Amniotic stem cell (primary cell): ENCODE measurements around the gene CRYBB1.
A peak's percentile ranks its signal among the peaks of the same experiment; 100 is the strongest.

ENCODE experiments used
- DNase-seq: peaks from one replicate; lab custom pipeline; 2025; lab: John Stamatoyannopoulos, UW

CRYBB1 gene

DNA sequence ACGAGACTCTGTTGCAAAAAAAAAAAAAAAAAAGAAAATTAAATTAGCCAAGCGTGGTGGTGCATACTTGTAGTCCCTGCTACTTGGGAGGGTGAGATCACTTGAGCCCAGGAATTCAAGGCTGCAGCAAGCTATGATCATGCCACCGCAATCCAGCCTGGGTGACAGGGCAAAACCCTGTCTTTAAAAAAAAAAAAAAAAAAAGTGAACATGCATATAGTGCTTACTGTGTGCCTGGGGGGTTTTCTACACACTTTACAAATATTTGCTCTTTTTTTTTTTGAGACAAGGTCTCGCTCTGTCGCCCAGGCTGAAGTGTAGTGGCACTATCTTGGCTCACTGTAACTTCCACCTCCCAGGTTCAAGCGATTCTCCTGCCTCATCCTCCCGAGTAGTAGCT lies 40.7 kb downstream of the CRYBB1 start:
- no peak for DNase-seq

DNA sequence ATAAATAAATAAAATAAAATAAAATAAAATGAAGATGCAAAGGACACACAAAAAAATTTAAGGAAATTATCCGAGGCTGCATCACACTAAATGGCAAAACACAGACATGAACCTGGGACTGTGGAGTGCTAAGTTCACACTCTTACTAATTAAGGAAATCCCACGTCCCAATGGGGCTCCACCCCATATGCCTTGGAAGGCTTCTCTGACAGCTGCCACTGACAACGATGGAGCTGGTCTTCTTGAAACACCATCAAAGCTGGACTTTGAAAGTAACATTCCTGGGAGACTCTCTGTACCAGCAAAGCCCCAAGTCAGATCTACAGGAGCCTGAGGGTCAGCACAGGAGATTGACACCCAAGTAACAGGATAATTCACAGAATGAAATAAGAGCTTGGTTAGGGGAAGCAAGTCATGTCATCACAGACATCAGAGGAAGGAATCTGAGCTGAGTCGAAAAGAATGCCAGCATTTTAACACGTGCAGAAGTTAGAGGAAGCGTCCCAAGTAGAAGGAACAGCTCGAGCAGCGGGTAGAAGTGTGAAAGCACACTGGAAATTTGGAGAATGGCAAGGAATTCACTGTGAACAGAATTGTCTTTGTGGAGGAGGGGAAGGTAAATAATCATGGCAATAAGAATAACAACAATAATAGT lies 41.7 kb downstream of the CRYBB1 start:
- DNase-seq = no peak

DNA sequence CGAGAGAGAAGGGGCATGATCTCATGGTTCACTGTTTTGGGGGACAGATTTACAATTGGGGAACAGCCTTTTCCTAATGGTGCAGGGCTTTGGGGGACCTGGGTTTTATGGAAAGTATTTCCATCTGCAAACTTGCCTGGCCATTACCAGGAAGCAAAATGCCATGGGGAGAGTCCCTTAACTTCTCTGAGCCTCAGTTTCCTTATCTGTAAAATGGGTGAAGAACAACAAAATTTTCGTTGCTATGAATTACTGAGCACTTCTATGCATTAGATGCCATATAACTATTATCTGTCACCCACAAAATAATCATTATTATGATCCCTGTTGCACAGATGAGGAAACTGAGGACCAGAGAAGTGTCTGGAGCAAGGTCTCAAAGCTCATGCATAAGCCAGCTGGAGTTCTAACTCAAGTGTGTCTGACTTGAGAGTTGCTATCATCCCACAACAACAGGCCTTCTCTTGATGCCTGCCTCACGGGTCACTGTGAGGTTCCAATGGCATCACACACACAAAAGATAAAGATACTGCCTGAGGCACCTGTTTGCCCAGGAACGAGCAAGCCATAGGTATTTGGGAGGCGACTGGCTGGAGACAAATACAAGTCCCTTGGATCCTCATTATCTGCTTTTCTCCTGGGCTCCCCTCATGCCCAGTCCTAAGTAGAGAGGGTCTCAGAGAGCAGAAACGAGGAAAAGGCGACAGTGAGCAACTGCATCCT lies 43.7 kb downstream of the CRYBB1 start:
- DNase-seq = no peak

DNA sequence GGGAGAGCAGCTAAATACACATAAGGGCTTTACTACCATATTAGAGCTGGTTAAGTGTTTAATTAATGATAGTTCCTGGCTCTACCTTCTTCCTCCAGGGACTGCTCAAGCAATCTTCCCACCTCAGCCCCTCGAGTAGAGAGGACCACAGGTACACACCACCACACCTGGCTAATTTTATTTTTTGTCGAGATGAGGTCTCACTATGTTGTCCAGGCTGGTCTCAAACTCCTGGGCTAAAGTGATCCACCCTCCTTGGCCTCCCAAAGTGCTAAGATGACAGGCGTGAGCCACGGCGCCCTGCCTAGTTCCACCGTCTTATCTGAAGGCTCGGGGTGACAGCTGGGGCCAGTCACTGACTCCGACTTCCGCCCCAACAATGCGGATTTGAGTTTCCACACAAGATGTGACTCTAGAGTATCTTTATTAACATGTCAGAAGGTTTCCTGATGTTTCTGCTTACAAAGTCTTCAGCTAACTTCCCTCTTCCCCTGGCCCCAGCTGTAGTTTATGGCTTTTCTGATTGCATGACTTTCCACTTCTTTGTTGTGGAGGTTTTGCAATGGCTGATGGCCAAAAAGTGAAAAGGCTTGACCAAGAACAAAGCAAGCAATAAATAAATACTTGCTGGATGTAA lies 44.7 kb downstream of the CRYBB1 start:
- no peak for DNase-seq

DNA sequence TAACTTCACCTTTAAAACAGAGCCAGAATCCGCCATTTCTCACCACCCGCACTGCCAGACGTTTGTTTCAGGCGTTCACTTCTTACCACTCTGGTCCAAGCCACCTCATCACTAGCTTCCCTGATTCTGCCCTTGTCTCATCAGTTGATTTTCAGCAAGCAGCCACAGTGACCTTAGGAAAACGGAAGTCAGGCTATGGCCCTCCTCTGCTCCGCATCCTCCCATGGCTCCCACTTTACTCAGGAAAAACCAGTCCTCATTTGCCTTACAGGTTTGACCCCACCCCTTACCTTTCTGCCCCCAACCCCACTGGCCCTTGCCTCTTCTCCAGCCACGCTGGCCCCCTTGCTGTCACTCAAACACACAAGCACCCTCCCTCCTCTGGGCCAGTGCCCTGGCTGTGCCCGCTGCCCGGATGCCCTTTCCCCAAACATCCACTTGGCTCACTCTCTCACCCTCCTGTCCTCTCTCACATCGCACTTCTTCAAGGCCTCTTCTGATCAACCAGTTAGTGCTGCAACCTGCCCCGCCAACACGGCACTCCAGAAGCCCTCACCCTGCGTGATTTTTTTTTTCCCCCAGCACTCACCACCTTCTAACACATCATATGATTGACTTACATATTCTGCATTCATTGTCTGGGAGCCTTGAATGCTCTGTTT lies 46.8 kb downstream of the CRYBB1 start:
- DNase-seq = no peak

DNA sequence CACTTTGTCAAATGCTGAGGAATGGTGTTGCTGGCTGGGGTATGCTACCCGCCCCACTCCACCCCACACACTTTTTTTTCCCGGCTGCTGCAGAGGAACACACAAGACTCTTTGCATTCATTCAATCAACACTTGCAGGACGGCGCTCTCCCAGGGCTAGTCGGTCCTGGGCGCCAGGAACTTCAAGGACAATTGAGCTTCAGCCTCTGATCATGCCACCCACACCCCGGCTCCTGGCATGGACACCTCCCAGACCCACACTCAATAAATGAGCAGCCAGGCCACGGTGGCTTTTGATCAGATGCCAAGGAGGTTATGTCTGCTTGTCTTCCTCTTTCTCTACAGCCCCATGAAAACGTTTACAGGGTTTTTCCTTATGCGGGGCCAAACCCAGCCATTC lies 47.7 kb downstream of the CRYBB1 start:
- no peak for DNase-seq

DNA sequence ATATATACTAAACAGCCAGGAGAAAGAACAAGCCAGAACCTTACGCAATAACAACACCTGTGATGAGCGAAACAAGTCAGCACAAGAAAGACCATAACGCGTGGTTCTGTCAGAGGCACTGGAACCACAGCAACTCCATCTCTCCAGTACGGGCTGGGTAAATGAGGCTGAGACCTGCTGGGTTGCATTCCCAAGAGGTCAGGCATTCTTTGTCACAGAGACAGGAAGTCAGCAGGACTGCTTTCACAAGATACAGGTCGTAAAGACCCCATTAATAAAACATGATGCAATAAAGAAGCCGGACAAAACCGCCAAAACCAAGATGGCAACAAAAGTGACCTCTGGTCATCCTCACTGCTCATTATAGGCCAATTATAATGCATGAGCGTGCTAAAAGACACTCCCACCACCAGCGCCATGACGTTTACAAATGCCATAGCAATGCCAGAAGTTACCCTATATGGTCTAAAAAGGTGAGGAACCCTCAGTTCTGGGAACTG lies 49.6 kb downstream of the CRYBB1 start:
- DNase-seq = no peak

DNA sequence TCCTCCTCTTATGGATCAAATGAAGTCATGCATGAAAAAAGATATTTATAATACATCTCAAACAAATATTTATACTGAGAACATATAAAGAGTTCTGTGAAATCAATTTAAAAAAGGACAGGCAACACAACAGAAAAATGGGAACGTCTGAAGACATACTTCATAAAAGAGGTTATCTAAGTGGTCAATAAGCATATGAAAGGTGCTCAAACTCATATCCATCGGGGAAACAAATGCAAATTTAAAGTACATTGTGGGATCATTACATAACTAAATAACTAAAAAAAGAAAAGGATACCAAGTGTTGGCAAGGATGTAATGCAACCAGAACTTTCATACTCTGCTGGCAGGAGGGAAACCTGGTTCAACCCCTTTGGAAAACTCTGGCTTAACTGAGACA lies 50.2 kb downstream of the CRYBB1 start:
- no peak for DNase-seq

DNA sequence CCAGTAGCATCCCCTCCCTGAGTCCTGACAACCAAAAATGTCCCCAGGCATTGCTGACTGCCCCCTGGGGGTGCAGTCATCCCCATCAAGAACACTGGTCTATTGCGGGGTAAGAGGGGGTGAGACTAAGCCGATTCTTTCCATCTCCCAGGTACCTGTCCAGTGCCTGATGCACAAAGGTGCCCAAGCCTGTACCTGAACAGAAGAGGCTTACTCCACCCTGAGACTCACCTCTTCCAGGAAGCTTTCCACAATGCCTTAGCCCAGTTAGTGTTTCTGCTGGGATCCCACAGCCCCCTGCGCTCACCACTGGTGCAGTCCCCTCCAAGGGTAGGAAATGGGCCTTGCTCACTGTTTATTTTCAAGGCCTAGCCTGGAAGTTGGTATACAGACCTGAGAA lies 50.8 kb downstream of the CRYBB1 start:
- DNase-seq = no peak

DNA sequence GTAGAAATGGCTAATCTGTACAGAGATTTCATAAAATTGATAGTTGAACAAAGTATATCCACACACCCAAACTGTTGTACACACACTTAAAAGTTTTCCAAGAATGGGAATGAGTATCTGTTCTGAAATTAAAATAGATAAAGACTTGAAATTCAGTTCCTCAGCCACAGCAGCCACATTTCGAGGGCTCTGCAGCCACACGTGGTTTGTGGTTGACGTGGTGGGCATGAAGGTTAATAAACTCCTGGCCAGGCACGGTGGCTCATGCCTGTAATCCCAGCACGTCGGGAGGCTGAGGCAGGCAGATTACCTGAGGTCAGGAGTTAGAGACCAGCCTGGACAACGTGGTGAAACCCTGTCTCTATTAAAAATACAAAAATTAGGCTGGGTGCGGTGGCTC lies 51.9 kb downstream of the CRYBB1 start:
- DNase-seq = no peak

DNA sequence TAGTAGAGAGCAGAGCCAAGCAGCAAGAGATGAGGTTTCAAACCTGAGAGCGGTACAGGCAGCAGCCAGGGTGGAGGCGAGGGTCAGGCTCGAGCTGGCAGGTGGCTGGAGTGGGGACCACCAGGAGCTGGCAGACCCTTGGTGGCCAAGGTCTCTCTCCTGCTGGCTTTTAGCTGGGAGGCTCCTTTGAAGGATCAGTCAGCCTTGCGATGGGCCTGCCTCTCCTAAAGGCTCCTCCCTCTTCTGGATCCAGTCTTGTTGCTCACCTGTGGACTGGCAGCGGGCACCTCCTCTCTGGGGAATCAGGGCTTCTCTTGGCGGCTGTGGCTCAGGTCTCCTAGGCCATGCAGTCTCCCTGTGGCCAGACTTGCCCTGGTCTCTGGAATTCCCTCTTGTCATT lies 52.6 kb downstream of the CRYBB1 start:
- DNase-seq = no peak

DNA sequence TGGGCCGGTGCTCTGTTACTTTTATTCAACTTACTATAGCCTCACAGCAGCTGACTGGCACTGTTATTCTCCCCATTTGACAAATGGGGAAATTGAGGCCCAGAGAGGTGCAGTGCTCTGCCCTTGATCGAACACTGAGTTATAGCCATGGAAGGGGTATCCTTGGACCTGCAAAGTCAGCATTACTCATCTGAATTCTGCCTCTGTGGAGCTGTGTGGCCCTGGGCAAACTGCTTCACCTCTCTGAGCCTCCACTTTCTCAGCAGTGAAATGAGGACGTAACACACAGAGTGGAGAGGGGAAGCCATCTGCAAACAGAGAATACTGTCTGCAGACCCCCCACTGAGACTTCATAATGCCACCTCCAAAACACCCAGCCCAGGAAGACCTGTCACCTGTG lies 53.2 kb downstream of the CRYBB1 start:
- DNase-seq = no peak

DNA sequence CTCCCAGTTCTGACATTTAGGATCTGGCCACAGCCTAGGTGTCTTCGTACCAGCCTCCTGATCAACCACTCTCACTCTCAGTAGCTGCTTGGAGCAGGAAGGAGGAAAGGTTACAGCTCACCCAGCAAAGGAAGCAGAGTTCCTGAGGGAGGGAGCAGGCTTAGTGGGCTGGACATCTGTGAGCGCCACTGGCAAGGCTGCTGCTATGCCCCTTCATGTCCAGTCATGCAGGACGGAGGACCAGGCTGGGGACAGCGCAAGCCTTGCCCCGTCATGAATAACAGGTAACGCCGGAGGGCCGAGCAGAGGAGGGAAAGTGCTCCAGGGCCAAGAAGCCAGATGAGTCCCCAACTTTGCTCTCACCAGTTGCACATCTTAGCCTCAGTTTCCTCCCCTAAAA lies 53.6 kb downstream of the CRYBB1 start:
- no peak for DNase-seq

DNA sequence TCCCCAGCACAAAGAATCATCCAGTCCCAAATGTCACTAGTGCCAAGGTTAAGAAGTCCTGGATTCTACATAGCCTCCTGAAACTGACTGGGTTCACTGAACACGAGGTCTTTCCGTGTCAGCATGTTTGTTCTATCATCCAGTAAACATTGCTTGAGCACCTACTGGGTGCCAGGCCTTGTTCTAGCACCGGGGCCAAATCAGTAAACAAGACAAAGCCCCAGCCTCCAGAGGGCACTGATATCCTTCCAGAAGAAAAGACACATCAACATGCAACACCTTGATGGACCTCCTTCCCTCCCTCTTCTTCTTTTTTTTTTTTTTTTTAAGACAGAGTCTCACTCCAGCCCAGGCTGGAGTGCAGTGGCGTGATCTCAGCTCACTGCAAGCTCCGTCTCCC lies 54.8 kb downstream of the CRYBB1 start:
- DNase-seq = no peak

DNA sequence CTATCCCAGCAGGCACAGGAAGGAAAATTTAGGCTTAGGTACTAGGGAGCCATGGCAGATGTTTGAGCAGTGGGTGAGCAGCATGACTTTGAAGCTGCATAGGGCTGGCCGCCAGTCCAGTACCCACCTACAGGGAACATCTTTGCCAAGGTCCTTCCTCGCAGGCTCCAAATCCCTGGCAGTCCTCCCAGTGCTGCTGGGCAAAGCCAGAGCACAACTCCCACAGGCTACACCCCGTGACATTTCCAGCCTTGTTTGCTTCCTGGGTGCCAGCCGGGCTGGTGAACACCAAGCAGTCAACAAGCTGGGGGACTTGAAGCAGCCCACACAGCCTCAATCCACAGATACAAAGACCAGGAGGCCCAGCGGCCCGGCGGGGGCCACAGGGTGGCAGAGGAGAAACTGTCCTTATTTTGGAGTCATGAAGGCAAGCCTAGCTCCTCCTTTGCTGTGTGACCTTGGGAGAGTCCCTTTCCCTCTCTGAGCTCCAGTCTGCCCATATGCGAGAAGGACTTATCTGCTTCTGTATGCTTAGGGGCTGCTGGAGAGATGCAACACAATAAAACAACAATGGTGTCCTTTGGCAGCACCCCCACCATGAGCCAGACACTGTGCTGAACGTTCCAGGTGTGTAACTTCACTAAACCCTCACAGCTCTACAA lies 55.9 kb downstream of the CRYBB1 start:
- no peak for DNase-seq

DNA sequence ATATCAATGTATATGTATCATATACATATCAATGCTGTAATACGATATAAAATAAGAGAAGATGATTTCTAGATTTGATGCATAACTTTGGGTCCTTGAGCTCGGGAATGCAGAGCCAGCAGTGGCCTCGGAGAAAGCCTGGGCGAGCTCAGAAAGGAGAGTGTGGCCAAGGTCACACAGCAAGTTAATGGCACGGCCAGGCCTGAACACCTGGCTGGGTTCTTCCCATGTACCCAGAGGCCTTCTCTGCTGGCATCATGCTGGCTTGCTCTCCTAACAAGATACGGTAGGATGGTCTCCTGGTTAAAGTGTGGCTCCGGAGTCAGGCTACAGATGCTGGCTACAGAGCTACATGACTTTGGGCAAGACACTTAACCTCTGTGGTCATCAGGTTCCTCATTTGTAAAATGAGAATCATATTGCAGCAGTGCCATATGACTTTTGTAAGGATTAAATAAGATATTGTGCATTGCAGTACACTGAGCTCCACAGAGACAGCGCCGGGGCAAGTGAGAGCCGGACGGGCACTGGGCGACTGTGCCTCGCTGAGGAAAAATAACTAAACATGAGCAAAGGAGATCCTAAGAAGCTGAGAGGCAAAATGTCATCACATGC lies 57.8 kb downstream of the CRYBB1 start:
- no peak for DNase-seq

DNA sequence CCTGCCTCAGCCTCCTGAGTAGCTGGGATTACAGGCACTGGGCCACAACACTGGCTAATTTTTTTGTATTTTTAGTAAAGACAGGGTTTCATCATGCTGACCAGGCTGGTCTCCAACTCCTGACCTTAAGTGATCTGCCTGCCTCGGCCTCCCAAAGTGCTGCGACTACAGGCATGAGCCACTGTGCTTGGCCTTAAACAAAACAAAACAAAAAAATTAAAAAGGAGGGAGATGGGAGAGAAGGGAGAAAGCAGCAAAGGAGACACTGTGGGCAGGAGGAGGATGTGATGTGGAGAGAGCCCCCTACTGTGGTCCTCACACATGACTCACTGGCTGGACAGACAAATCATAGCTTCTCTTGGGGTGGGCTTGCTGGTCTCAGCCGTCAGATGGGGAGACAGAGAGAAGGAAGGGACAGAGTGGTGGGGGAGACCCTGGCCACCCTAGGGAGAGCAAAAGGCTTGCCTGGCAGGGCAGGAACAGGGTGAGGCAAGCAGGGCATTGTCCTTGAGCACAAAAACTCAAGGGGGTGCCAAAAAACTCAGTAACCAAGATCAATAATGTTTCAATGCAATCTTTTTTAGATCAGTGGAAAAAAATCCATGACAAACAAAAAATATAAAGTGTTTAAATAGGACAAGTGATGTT lies 59.5 kb downstream of the CRYBB1 start:
- no peak for DNase-seq

DNA sequence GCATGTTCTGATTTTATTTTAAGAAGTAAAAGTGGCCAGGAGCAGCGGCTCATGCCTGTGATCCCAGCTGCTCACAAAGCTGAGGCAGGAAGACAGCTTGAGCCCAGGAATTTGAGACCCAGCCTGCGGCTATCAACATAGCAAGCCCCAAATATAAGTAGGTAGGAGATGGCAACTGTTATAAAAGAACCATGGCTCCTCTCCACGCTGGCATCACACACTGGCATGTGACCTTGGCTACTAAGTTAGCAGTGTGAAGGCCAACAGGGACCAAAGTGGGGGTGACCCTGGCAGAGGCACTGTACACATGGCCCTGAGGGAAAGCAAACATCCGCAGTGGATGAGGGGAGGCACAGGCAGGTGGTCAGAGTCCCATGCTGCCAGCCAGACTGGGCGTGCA lies 60.9 kb downstream of the CRYBB1 start:
- DNase-seq = no peak

DNA sequence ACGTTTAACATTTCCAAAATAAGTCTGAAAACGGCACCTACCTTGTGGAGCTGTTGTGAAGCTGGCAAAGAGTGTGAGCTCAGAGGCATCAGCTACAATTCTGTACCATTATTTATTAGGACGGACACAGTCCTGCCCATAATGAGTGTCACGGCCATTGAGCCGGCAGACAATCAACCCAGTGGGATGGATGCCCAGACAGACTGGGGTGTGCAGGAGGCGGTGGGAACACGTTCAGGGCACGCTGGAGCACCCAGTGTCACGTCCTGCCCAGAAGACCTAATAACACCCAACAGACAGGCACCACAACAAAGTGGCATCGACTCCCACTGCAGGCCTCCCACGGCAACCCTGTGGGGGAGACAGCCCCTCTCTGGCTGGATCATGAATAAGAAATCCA lies 62.3 kb downstream of the CRYBB1 start:
- no peak for DNase-seq

DNA sequence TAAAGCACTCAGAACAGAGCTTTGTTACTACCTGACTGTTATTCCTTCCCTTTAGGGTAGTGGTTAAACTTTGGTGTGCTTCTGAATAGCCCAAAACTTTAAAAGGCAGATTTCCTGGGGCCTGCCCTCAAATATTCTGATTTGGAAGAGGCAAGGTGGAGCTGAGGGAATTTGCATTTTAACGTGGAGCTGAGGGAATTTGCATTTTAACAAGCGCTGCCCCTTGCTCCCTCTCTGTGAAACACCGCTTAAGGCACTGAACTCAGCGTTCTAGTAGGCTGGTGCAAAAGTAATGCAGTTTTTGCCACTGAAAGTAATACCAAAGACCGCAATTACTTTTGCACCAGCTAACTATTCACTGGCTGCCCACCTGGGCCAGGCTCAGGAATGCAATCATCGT lies 62.9 kb downstream of the CRYBB1 start:
- no peak for DNase-seq

DNA sequence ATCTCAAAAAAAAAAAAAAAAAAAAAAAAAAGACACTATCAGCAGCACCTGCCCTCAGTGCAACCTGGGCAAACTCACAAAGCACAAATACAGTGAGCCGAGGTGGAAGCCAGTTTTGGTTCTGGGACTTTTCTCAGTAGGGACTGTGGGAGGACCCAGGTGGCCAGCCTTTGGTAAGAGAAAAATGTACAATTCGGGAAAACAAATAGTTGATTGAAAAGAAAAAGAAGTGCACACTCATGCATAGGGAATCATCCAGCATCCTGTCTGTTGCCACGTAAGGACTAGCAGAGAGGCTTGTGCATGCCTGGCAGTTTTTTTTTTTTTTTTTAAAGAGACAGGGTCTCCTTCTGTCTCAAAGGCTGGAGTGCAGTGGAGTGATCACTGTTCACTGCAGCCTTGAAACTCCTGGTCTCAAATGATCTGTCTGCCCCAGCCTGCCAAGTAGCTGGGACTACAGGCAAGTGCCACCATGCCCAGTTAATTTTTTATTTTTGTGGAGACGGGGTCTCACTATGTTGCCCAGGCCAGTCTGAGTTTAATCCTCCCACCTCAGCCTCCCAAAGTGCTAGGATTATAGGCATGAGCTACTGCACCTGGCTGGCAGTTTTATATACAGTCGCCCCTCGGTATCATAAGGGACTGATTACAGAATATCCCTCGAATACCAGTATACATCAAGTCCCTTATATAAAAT lies 64.6 kb downstream of the CRYBB1 start:
- peak; percentile 14 for DNase-seq
